HepG2 (cell line): ENCODE measurements around the gene DAB2IP. TPM values are rescaled to one million over a fixed set of nuclear protein-coding genes. Genes with fewer than 3 reads are reported as not detected.

Experiments used
- ATAC-seq: fragments of 200-7000 bp; cut with Tn5 transposase; 3 replicates; pipeline ENCODE4 v1.9.1; 2020; ENCODE audit warnings: mild to moderate bottlenecking, moderate library complexity
- BruUV-seq: library from RNA; stranded (reverse); fragments of 400-500 nt; replicated peaks from 2 replicates; lab custom pipeline; 2021; lab: Mats Ljungman, UMichigan
- CTCF ChIA-PET: fragments of 300-600 bp; formaldehyde crosslinking; extraction: SDS; loops from one replicate; lab custom pipeline; 2021; ENCODE audit warnings: low total read pairs, inconsistent platforms, low intra/inter-chr PET ratio; lab: Yijun Ruan, JAX
- POLR2A ChIA-PET: fragments of 350-600 bp; sonication (Branson Sonifier 250); formaldehyde crosslinking; loops from one replicate; lab custom pipeline; 2020; ENCODE audit warnings: antibody characterized with exemption, inconsistent platforms; lab: Yijun Ruan, JAX
- DNase-seq: peaks from one replicate; pipeline ENCODE4 v3.0.0-alpha.2; 2015; ENCODE audit warnings: low spot score
- FAIRE-seq: peaks from 3 replicates; lab custom pipeline; 2011; peaks lifted over from hg19 to GRCh38; lab: Jason Lieb, UNC
- H2AFZ ChIP-seq: one replicate; pipeline ENCODE4 v1.6.1; 2011; ENCODE audit warnings: low read length, inconsistent platforms
- H3K27ac ChIP-seq: fragments of 300-600 bp; 3 replicates; pipeline ENCODE4 v1.8.0; 2011; ENCODE audit warnings: mixed run types, mild to moderate bottlenecking, mixed read lengths, low read length, inconsistent platforms; ENCODE audit not compliant: insufficient read depth; ENCODE audit errors: extremely low read length
- H3K27me3 ChIP-seq, 2 experiments: fragments of 200-600 bp in 1 of 2; 2 replicates in 1 of 2; 3 replicates in 1 of 2; pipeline versions ENCODE4 v1.6.0 to v1.8.0; 2011; ENCODE audit warnings: low read length in 2 of 2, mild to moderate bottlenecking in 2 of 2, moderate library complexity in 2 of 2, inconsistent platforms in 1 of 2; ENCODE audit not compliant: insufficient read depth in 2 of 2, control insufficient read depth in 1 of 2
- H3K36me3 ChIP-seq, 2 experiments: fragments of 200-600 bp in 1 of 2; replicated peaks in 1 of 2; 2 replicates in 1 of 2; 3 replicates in 1 of 2; pipeline versions ENCODE4 v1.5.1 to v1.8.0; 2011; ENCODE audit warnings: low read length in 2 of 2, inconsistent platforms in 1 of 2; ENCODE audit not compliant: insufficient read depth in 2 of 2, control insufficient read depth in 1 of 2
- H3K4me1 ChIP-seq: 2 replicates; pipeline ENCODE4 v1.5.1; 2012; ENCODE audit warnings: low read length, inconsistent platforms; ENCODE audit not compliant: insufficient read depth
- H3K4me2 ChIP-seq: 2 replicates; pipeline ENCODE4 v1.6.0; 2011; ENCODE audit warnings: low read depth, low read length, inconsistent platforms
- H3K4me3 ChIP-seq, 3 experiments: fragments of 200-600 bp in 1 of 3; sonication (generic), shearing (Covaris generic) in 1 of 3; replicated peaks in 1 of 3; 2 replicates each; pipeline ENCODE4 v1.5.1; 2011 to 2016; ENCODE audit warnings: low read length in 3 of 3, inconsistent platforms in 2 of 3, low read depth in 2 of 3, mild to moderate bottlenecking in 2 of 3, control low read depth in 1 of 3, mixed read lengths in 1 of 3; ENCODE audit not compliant: insufficient read depth in 1 of 3
- H3K79me2 ChIP-seq: one replicate; pipeline ENCODE4 v1.6.1; 2011; ENCODE audit warnings: low read length, inconsistent platforms; ENCODE audit not compliant: insufficient read depth
- H3K9ac ChIP-seq: 2 replicates; pipeline ENCODE4 v1.6.0; 2011; ENCODE audit warnings: mild to moderate bottlenecking, low read depth, low read length, inconsistent platforms; ENCODE audit not compliant: insufficient read depth
- H3K9me3 ChIP-seq: 2 replicates; pipeline ENCODE4 v1.5.1; 2012; ENCODE audit warnings: mild to moderate bottlenecking, low read length
- H4K20me1 ChIP-seq: 2 replicates; pipeline ENCODE4 v1.6.0; 2011; ENCODE audit warnings: inconsistent platforms, mild to moderate bottlenecking, low read length, moderate library complexity; ENCODE audit not compliant: insufficient read depth
- ARHGAP35 ChIP-seq: sonication (generic); formaldehyde crosslinking; IDR thresholded peaks from 2 replicates; pipeline ENCODE4 v1.9.0; 2022; ENCODE audit warnings: mild to moderate bottlenecking, inconsistent platforms, moderate library complexity, missing genetic modification reagents, borderline replicate concordance
- HMG20B ChIP-seq: conservative IDR thresholded peaks from 2 replicates; pipeline ENCODE4 v1.6.1; 2016; ENCODE audit warnings: missing genetic modification reagents, missing compliant biosample characterization
- ZBTB4 ChIP-seq: sonication (generic); formaldehyde crosslinking; IDR thresholded peaks from 2 replicates; pipeline ENCODE4 v1.4.0; 2020; ENCODE audit warnings: missing genetic modification reagents, mild to moderate bottlenecking, borderline replicate concordance
- ZEB1 ChIP-seq: IDR thresholded peaks from 2 replicates; pipeline ENCODE4 v1.6.1; 2012; ENCODE audit warnings: mild to moderate bottlenecking, low read depth, inconsistent platforms; ENCODE audit not compliant: insufficient replicate concordance
- ZNF235 ChIP-seq: sonication (generic); formaldehyde crosslinking; IDR thresholded peaks from 2 replicates; pipeline ENCODE4 v1.8.1; 2023; ENCODE audit warnings: mild to moderate bottlenecking, missing genetic modification reagents, borderline replicate concordance
- WGBS: methylation state at CpG from one replicate; pipeline ENCODE4 v1.1.6; 2017; ENCODE audit warnings: low lambda C conversion rate; 5-methylcytosine and 5-hydroxymethylcytosine counted together
- in situ Hi-C: cut with HindIII; loops from 2 replicates; pipeline ENCODE4 v1.10.0; 2017; ENCODE audit warnings: low pct_unique_long_range_greater_than_20kb; ENCODE audit not compliant: extremely low pct_ligation_motif_present
- intact Hi-C: fragments of 100-400 bp; cut with micrococcal nuclease; formaldehyde crosslinking; loops from one replicate; pipeline ENCODE4 v1.10.0; 2022; ENCODE audit not compliant: unreplicated experiment
- polyA plus RNA-seq, 8 experiments: library from polyadenylated mRNA; depleted of rRNA in 3 of 8; stranded (reverse) in 7 of 8; unstranded in 1 of 8; fragments of >200 nt; fragmentation: Illumina TruSeq in 4 of 8; extraction: Trizol in 4 of 8; gene quantifications; 2 replicates each; pipeline versions ENCODE4 v1.2.1 to v1.2.3, GENCODE V29; 2011 to 2016; ENCODE audit warnings: low read depth in 4 of 8, missing spikeins in 1 of 8, mixed read lengths in 1 of 8; ENCODE audit not compliant: insufficient read depth in 1 of 8
- total RNA-seq, 5 experiments: library from RNA; depleted of rRNA; stranded (reverse); fragments of >200 nt; fragmentation: Illumina TruSeq; extraction: Trizol; gene quantifications; 2 replicates each; pipeline ENCODE4 v1.2.3, GENCODE V29; 2016; ENCODE audit warnings: low read depth in 1 of 5
- TF ChIP-seq, protein P1 (sequence below): sonication (generic); formaldehyde crosslinking; IDR thresholded peaks from 2 replicates; pipeline ENCODE4 v1.5.1; 2020; ENCODE audit warnings: mild to moderate bottlenecking, missing genetic modification reagents, moderate library complexity
- TF ChIP-seq, protein P2 (sequence below): sonication (generic); formaldehyde crosslinking; IDR thresholded peaks from one replicate; pipeline ENCODE4 v1.5.1; 2020; ENCODE audit warnings: mild to moderate bottlenecking, missing genetic modification reagents; ENCODE audit errors: not compliant biosample characterization

Gene DAB2IP
- total and polyA plus RNA-seq, 2 of the 13 experiments (the other 11 are each of a cell fraction or from before 2014, with no cell fraction given) = 25.3 to 37.9 TPM

GRCh38 chr9:121783111-121783510, 131.7 kb downstream of the DAB2IP start (continued):
- TF ChIP-seq ZEB1 = no peak
- TF ChIP-seq, all 625 proteins: peak for 0

GRCh38 chr9:121783521-121784507, 132.4 kb downstream of the DAB2IP start:
- no peaks in the 10 kb centered on the region for H3K27me3 ChIP-seq
- ChIA-PET POLR2A (no interaction called here), CTCF (no interaction called here)
- no peak overlapping the region for H3K4me3 ChIP-seq
- no peak overlapping the region for H3K4me2 ChIP-seq
- in situ Hi-C loops (no loop called here), intact Hi-C loops (no loop called here)
- H3K9me3 ChIP-seq = no peaks in the 10 kb centered on the region
- no peaks in the 10 kb centered on the region for H4K20me1 ChIP-seq
- H3K27ac ChIP-seq = no peak overlapping the region
- no TSS peak for BruUV-seq
- ATAC-seq (no peak), DNase-seq (no peak), FAIRE-seq (no peak)
- H3K36me3 ChIP-seq = peaks cover 32 to 40% of the 10 kb centered on the region in 2 experiments; a peak in 4 of 5 replicates
- H3K9ac ChIP-seq = no peak overlapping the region
- H2AFZ ChIP-seq = no peak overlapping the region
- no peaks in the 10 kb centered on the region for H3K79me2 ChIP-seq
- H3K4me1 ChIP-seq = no peaks in the 10 kb centered on the region
- WGBS = 97% methylated on average over 14 of the region's 26 CpGs
- TF ChIP-seq ARHGAP35 (CRISPR knock-in tag) (no peak), ZNF235 (CRISPR knock-in tag) (no peak), ZBTB4 (CRISPR knock-in tag) (no peak), HMG20B (CRISPR knock-in tag) (no peak)
- TF ChIP-seq, protein P1, sequence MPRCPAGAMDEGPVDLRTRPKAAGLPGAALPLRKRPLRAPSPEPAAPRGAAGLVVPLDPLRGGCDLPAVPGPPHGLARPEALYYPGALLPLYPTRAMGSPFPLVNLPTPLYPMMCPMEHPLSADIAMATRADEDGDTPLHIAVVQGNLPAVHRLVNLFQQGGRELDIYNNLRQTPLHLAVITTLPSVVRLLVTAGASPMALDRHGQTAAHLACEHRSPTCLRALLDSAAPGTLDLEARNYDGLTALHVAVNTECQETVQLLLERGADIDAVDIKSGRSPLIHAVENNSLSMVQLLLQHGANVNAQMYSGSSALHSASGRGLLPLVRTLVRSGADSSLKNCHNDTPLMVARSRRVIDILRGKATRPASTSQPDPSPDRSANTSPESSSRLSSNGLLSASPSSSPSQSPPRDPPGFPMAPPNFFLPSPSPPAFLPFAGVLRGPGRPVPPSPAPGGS (CRISPR knock-in tag) = no peak
- TF ChIP-seq, protein P2, sequence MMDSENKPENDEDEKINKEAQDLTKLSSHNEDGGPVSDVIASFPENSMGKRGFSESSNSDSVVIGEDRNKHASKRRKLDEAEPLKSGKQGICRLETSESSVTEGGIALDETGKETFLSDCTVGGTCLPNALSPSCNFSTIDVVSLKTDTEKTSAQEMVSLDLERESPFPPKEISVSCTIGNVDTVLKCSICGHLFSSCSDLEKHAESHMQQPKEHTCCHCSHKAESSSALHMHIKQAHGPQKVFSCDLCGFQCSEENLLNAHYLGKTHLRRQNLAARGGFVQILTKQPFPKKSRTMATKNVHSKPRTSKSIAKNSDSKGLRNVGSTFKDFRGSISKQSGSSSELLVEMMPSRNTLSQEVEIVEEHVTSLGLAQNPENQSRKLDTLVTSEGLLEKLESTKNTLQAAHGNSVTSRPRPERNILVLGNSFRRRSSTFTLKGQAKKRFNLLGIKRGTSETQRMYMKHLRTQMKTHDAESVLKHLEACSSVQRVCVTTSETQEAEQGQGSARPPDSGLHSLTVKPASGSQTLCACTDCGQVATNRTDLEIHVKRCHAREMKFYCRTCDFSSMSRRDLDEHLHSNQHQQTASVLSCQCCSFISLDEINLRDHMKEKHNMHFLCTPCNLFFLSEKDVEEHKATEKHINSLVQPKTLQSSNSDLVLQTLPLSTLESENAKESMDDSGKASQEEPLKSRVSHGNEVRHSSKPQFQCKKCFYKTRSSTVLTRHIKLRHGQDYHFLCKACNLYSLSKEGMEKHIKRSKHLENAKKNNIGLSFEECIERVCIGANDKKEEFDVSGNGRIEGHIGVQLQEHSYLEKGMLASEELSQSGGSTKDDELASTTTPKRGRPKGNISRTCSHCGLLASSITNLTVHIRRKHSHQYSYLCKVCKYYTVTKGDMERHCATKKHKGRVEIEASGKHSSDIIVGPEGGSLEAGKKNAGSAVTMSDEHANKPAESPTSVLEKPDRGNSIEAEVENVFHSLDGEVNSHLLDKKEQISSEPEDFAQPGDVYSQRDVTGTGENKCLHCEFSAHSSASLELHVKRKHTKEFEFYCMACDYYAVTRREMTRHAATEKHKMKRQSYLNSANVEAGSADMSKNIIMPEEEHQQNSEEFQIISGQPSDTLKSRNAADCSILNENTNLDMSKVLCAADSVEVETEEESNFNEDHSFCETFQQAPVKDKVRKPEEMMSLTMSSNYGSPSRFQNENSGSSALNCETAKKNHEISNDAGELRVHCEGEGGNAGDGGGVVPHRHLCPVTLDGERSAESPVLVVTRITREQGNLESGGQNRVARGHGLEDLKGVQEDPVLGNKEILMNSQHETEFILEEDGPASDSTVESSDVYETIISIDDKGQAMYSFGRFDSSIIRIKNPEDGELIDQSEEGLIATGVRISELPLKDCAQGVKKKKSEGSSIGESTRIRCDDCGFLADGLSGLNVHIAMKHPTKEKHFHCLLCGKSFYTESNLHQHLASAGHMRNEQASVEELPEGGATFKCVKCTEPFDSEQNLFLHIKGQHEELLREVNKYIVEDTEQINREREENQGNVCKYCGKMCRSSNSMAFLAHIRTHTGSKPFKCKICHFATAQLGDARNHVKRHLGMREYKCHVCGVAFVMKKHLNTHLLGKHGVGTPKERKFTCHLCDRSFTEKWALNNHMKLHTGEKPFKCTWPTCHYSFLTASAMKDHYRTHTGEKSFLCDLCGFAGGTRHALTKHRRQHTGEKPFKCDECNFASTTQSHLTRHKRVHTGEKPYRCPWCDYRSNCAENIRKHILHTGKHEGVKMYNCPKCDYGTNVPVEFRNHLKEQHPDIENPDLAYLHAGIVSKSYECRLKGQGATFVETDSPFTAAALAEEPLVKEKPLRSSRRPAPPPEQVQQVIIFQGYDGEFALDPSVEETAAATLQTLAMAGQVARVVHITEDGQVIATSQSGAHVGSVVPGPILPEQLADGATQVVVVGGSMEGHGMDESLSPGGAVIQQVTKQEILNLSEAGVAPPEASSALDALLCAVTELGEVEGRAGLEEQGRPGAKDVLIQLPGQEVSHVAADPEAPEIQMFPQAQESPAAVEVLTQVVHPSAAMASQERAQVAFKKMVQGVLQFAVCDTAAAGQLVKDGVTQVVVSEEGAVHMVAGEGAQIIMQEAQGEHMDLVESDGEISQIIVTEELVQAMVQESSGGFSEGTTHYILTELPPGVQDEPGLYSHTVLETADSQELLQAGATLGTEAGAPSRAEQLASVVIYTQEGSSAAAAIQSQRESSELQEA (CRISPR knock-in tag) = no peak
